Kasumi-1 (cell line): ENCODE results near the gene RCL1.
A peak's percentile ranks its signal among the peaks of the same experiment; 100 is the strongest.
"Not testable (repeated sequence)": the region's sequence is repeated elsewhere in the genome, so short reads cannot be mapped to it uniquely, and the experiment has no call there.

ENCODE experiments used
- DNase-seq, 2 experiments: peaks; one replicate each; lab custom pipeline; 2025; lab: John Stamatoyannopoulos, UW

RCL1 gene

GRCh38 chr9:4792572-4793458 is at the start of gene RCL1:
TSS of gene RCL1 (plus strand) at chr9:4792944. CDS start at chr9:4793092, 148 bp downstream.
- peak; percentile 72 to 83 for DNase-seq

GRCh38 chr9:4743131-4743875 is 49.4 kb upstream of the RCL1 start:
- no peak for DNase-seq

- DNase-seq, result no peak
These were observed 46.3 kb upstream of the RCL1 start for GRCh38 chr9:4746278-4747030.

GRCh38 chr9:4748612-4749011 is 44.1 kb upstream of the RCL1 start:
- no peak for DNase-seq

GRCh38 chr9:4750023-4750673 is 42.6 kb upstream of the RCL1 start:
- peak; percentile 47 to 64 for DNase-seq

- DNase-seq, result not testable (repeated sequence)
These were observed 38.2 kb upstream of the RCL1 start for GRCh38 chr9:4754530-4754929.

GRCh38 chr9:4755026-4755609 is 37.6 kb upstream of the RCL1 start:
- DNase-seq, result no peak

- no peak for DNase-seq
These were observed 36.3 kb upstream of the RCL1 start for GRCh38 chr9:4756420-4756819.

- no peak for DNase-seq
These were observed 32.6 kb upstream of the RCL1 start for GRCh38 chr9:4760122-4760521.

GRCh38 chr9:4762108-4762885 is 30.4 kb upstream of the RCL1 start:
- DNase-seq, result peak; percentile 23 to 30

GRCh38 chr9:4762886-4763541 is 29.7 kb upstream of the RCL1 start:
- no peak for DNase-seq

- DNase-seq, result no peak
These were observed 28.7 kb upstream of the RCL1 start for GRCh38 chr9:4764033-4764432.

- no peak for DNase-seq
These were observed 24.1 kb upstream of the RCL1 start for GRCh38 chr9:4768681-4769080.

- no peak for DNase-seq
These were observed 23.2 kb upstream of the RCL1 start for GRCh38 chr9:4769321-4770080.

- no peak for DNase-seq
These were observed 21.0 kb upstream of the RCL1 start for GRCh38 chr9:4771788-4772187.

- no peak for DNase-seq
These were observed 18.5 kb upstream of the RCL1 start for GRCh38 chr9:4774209-4774608.

- not testable (repeated sequence) for DNase-seq
These were observed 17.8 kb upstream of the RCL1 start for GRCh38 chr9:4774958-4775357.

- DNase-seq, result no peak
These were observed 12.1 kb upstream of the RCL1 start for GRCh38 chr9:4780651-4781050.

GRCh38 chr9:4781408-4781807 is 11.3 kb upstream of the RCL1 start:
- DNase-seq, result no peak
